CD14-positive monocyte (primary cell): ENCODE results near the gene EMILIN1. TPM values are rescaled to one million over a fixed set of nuclear protein-coding genes. Genes with fewer than 3 reads are reported as not detected.
A peak's percentile ranks its signal among the peaks of the same experiment; 100 is the strongest.

Experiments
- DNase-seq, 3 donors: peaks; one replicate each; pipeline ENCODE4 v3.0.0-alpha.2; 2011 to 2022
- H2AFZ ChIP-seq: 2 replicates; pipeline ENCODE4 v1.6.0; 2012; ENCODE audit warnings: mild to moderate bottlenecking, low read depth, low read length, inconsistent platforms; ENCODE audit not compliant: insufficient read depth, poor library complexity, severe bottlenecking
- H3K27ac ChIP-seq, 2 donors: 1 replicate in 1 of 2; 2 replicates in 1 of 2; pipeline ENCODE4 v1.5.1; 2012 to 2013; ENCODE audit warnings: low read length in 2 of 2, control low read depth in 1 of 2, inconsistent platforms in 1 of 2, low read depth in 1 of 2, mild to moderate bottlenecking in 1 of 2
- H3K27me3 ChIP-seq, 2 donors: one replicate each; pipeline versions ENCODE4 v1.6.0 to v1.6.1; 2011 to 2013; ENCODE audit warnings: low read length in 2 of 2; ENCODE audit not compliant: control insufficient read depth in 2 of 2, insufficient read depth in 2 of 2
- H3K36me3 ChIP-seq, 2 donors: replicated peaks in 1 of 2; 1 replicate in 1 of 2; 2 replicates in 1 of 2; pipeline versions ENCODE4 v1.5.1 to v1.6.1; 2012 to 2013; ENCODE audit warnings: low read length in 2 of 2, control low read depth in 1 of 2, inconsistent platforms in 1 of 2, mild to moderate bottlenecking in 1 of 2; ENCODE audit not compliant: insufficient read depth in 2 of 2, control insufficient read depth in 1 of 2
- H3K4me1 ChIP-seq, 2 donors: 1 replicate in 1 of 2; 2 replicates in 1 of 2; pipeline versions ENCODE4 v1.5.1 to v1.6.1; 2012 to 2013; ENCODE audit warnings: low read length in 2 of 2, control low read depth in 1 of 2, inconsistent platforms in 1 of 2, mild to moderate bottlenecking in 1 of 2, moderate library complexity in 1 of 2; ENCODE audit not compliant: insufficient read depth in 2 of 2, control insufficient read depth in 1 of 2
- H3K4me2 ChIP-seq: replicated peaks from 2 replicates; pipeline ENCODE3; 2012; ENCODE audit warnings: low read length, moderate library complexity, mild to moderate bottlenecking; ENCODE audit not compliant: poor library complexity, severe bottlenecking; ENCODE audit errors: extremely low read depth
- H3K4me3 ChIP-seq, 3 experiments: fragments of 200-600 bp in 1 of 3; sonication (generic) in 1 of 3; replicated peaks in 1 of 3; 1 replicate in 2 of 3; 2 replicates in 1 of 3; pipeline ENCODE4 v1.5.1; 2011 to 2013; ENCODE audit warnings: low read length in 3 of 3, mild to moderate bottlenecking in 3 of 3, control low read depth in 2 of 3, low read depth in 2 of 3, inconsistent platforms in 1 of 3, moderate library complexity in 1 of 3
- H3K79me2 ChIP-seq: 2 replicates; pipeline ENCODE4 v1.6.0; 2012; ENCODE audit warnings: mild to moderate bottlenecking, control low read depth, inconsistent platforms, low read length, moderate library complexity; ENCODE audit not compliant: insufficient read depth
- H3K9ac ChIP-seq: 2 replicates; pipeline ENCODE4 v1.6.0; 2017; ENCODE audit warnings: low read length, mild to moderate bottlenecking; ENCODE audit not compliant: insufficient read depth, poor library complexity, severe bottlenecking
- H3K9me3 ChIP-seq, 2 donors: replicated peaks in 1 of 2; 1 replicate in 1 of 2; 2 replicates in 1 of 2; pipeline versions ENCODE4 v1.5.1 to v1.6.1; 2012 to 2013; ENCODE audit warnings: low read length in 2 of 2, control low read depth in 1 of 2; ENCODE audit not compliant: control insufficient read depth in 1 of 2, insufficient read depth in 1 of 2
- H4K20me1 ChIP-seq: 2 replicates; pipeline ENCODE4 v1.6.0; 2012; ENCODE audit warnings: mild to moderate bottlenecking, low read length, control low read depth, moderate library complexity; ENCODE audit not compliant: insufficient read depth
- H3K27ac Mint-ChIP-seq, 7 donors: one replicate each; pipeline ENCODE4 v1.8.0; 2020; ENCODE audit warnings: mild to moderate bottlenecking in 7 of 7, mixed read lengths in 7 of 7, moderate library complexity in 6 of 7, inconsistent platforms in 2 of 7
- H3K27me3 Mint-ChIP-seq, 3 donors: one replicate each; pipeline ENCODE4 v1.8.0; 2021 to 2022; ENCODE audit warnings: low read depth in 3 of 3, mild to moderate bottlenecking in 3 of 3, mixed read lengths in 3 of 3, moderate library complexity in 3 of 3, inconsistent platforms in 1 of 3
- H3K36me3 Mint-ChIP-seq, 2 donors: one replicate each; pipeline ENCODE4 v1.8.0; 2020; ENCODE audit warnings: mixed read lengths in 2 of 2, inconsistent platforms in 1 of 2, mild to moderate bottlenecking in 1 of 2
- H3K4me1 Mint-ChIP-seq: one replicate; pipeline ENCODE4 v1.8.0; 2020; ENCODE audit warnings: mild to moderate bottlenecking, mixed read lengths
- H3K4me3 Mint-ChIP-seq, 2 donors: one replicate each; pipeline ENCODE4 v1.8.0; 2020; ENCODE audit warnings: mild to moderate bottlenecking in 2 of 2, mixed read lengths in 2 of 2, moderate library complexity in 1 of 2
- H3K9me3 Mint-ChIP-seq, 7 donors: one replicate each; pipeline ENCODE4 v1.8.0; 2020 to 2022; ENCODE audit warnings: mixed read lengths in 7 of 7, mild to moderate bottlenecking in 6 of 7, moderate library complexity in 6 of 7, inconsistent platforms in 2 of 7
- WGBS: methylation state at CpG from one replicate; pipeline ENCODE4 v1.1.5; 2013; ENCODE audit warnings: missing lambda C conversion rate; ENCODE audit not compliant: insufficient coverage; 5-methylcytosine and 5-hydroxymethylcytosine counted together
- intact Hi-C, 2 donors: fragments of 100-400 bp; cut with micrococcal nuclease; formaldehyde crosslinking; loops; one replicate each; pipeline versions ENCODE4 v1.15.0 to v1.15.1; 2023
- polyA plus RNA-seq, 3 donors: library from polyadenylated mRNA; depleted of rRNA in 1 of 3; unstranded in 2 of 3; stranded (reverse) in 1 of 3; fragments of 300-500 nt in 2 of 3; fragments of >200 nt in 1 of 3; fragmentation: Illumina TruSeq in 2 of 3; gene quantifications; 1 replicate in 2 of 3; 2 replicates in 1 of 3; pipeline ENCODE4 v1.2.3, GENCODE V29; 2012 to 2021
- TF ChIP-seq, protein P1 (sequence below): fragments of 200-600 bp; IDR thresholded peaks from one replicate; pipeline ENCODE4 v1.8.0; 2022; ENCODE audit warnings: antibody characterized with exemption, mild to moderate bottlenecking

EMILIN1 gene
- polyA plus RNA-seq, 3 donors: 0.43 to 1.0 (median 0.44) TPM

DNA sequence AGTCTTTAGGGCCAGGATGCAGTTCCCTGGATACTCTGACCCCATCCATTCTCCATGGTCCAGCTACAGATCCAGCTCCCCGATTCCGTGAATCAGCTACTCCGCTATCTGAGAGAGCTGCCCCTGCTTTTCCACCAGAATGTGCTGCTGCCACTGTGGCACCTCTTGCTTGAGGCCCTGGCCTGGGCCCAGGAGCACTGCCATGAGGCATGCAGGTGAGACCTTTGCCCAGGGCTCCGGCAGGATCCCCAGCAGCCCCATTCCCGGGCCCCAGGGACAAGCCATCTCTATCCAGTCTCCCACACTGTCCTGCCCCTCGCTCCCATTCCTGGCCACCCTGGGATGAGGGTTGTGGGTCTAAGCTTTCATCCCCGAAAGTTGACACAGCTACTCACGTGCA, 38.1 kb upstream of the EMILIN1 start:
- H3K4me3 ChIP-seq: no peak overlapping the region
- H3K36me3 ChIP-seq: peaks cover 70 to 80% of the 10 kb centered on the region in 2 donors
- H4K20me1 ChIP-seq: peaks cover 8% of the 10 kb centered on the region
- H3K9me3 ChIP-seq: no peaks in the 10 kb centered on the region
- whole genome bisulfite sequencing: 100% methylated on average over 5 of the region's 8 CpGs
- H3K4me2 ChIP-seq: no peak overlapping the region
- peak overlapping the region in 1 of 7 donors; percentile 15 for H3K27ac Mint-ChIP-seq
- TF ChIP-seq, protein P1, sequence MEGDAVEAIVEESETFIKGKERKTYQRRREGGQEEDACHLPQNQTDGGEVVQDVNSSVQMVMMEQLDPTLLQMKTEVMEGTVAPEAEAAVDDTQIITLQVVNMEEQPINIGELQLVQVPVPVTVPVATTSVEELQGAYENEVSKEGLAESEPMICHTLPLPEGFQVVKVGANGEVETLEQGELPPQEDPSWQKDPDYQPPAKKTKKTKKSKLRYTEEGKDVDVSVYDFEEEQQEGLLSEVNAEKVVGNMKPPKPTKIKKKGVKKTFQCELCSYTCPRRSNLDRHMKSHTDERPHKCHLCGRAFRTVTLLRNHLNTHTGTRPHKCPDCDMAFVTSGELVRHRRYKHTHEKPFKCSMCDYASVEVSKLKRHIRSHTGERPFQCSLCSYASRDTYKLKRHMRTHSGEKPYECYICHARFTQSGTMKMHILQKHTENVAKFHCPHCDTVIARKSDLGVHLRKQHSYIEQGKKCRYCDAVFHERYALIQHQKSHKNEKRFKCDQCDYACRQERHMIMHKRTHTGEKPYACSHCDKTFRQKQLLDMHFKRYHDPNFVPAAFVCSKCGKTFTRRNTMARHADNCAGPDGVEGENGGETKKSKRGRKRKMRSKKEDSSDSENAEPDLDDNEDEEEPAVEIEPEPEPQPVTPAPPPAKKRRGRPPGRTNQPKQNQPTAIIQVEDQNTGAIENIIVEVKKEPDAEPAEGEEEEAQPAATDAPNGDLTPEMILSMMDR: no peak
- H3K27me3 Mint-ChIP-seq: no peaks in the 10 kb centered on the region
- H3K9ac ChIP-seq: no peak overlapping the region
- no peak overlapping the region for H3K4me3 Mint-ChIP-seq
- no peak overlapping the region for H2AFZ ChIP-seq
- no peaks in the 10 kb centered on the region for H3K9me3 Mint-ChIP-seq
- no peaks in the 10 kb centered on the region for H3K4me1 Mint-ChIP-seq
- H3K27me3 ChIP-seq: no peaks in the 10 kb centered on the region
- no peaks in the 10 kb centered on the region for H3K4me1 ChIP-seq
- DNase-seq: no peak
- peaks cover 72 to 78% of the 10 kb centered on the region in 2 donors for H3K36me3 Mint-ChIP-seq
- peaks cover 6% of the 10 kb centered on the region for H3K79me2 ChIP-seq
- intact Hi-C loops: no loop called here
- H3K27ac ChIP-seq: no peak overlapping the region

- Histone ChIP-seq H3K4me3 (no peak overlapping the region), H4K20me1 (no peaks in the 10 kb centered on the region), H3K9me3 (no peaks in the 10 kb centered on the region), H3K79me2 (no peaks in the 10 kb centered on the region), H3K4me1 (no peaks in the 10 kb centered on the region), H2AFZ (no peak overlapping the region), H3K27ac (peak overlapping the region in 1 of 2 donors; percentile 3), H3K36me3 (peaks cover 55 to 66% of the 10 kb centered on the region in 2 donors), H3K9ac (no peak overlapping the region), H3K4me2 (no peak overlapping the region), H3K27me3 (no peaks in the 10 kb centered on the region)
- WGBS: 57% methylated on average over 1 of the region's 5 CpGs
- no peak overlapping the region for H3K4me3 Mint-ChIP-seq
- no peaks in the 10 kb centered on the region for H3K27me3 Mint-ChIP-seq
- no peak for DNase-seq
- H3K36me3 Mint-ChIP-seq: peaks cover 58 to 64% of the 10 kb centered on the region in 2 donors
- no peaks in the 10 kb centered on the region for H3K9me3 Mint-ChIP-seq
- intact Hi-C loops: no loop called here
- TF ChIP-seq, protein P1: no peak
- no peaks in the 10 kb centered on the region for H3K4me1 Mint-ChIP-seq
- H3K27ac Mint-ChIP-seq: peak overlapping the region in 2 of 7 donors; percentile 55 to 60
Observed at GRCh38 chr2:27041752-27042151, 36.7 kb upstream of the EMILIN1 start.
